Astrocyte (in vitro differentiated cells and primary cell): ENCODE results near the gene TMEM138.

Experiments used
- EZH2 ChIP-seq: IDR thresholded peaks from 2 replicates; pipeline ENCODE4 v1.6.1; 2012; ENCODE audit warnings: mild to moderate bottlenecking, low read length, inconsistent platforms; ENCODE audit not compliant: insufficient read depth
- TF ChIP-seq, protein P1 (sequence below): IDR thresholded peaks from 2 replicates; pipeline ENCODE4 v1.5.1; 2011; ENCODE audit warnings: low read depth, mild to moderate bottlenecking, inconsistent platforms, low read length, moderate library complexity; ENCODE audit not compliant: insufficient read depth

DNA sequence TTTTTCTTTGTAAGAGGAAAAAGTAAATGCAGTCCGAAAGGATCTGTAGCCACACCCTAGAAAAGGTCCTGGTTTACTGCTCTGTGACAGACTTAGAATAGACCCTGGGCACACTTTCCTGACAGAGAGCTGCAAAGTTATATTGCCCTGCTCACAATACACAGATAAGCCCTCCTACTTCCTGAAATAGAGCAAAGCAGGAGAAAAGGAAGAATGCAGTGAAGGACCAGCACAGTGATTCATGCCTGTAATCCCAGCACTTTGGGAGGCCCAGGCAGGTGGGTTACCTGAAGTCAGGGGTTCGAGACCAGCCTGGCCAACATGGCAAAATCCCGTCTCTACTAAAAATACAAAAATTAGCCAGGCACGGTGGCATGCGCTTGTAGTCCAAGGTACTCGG is 2.7 kb upstream of the TMEM138 start:
- TF ChIP-seq, protein P1, sequence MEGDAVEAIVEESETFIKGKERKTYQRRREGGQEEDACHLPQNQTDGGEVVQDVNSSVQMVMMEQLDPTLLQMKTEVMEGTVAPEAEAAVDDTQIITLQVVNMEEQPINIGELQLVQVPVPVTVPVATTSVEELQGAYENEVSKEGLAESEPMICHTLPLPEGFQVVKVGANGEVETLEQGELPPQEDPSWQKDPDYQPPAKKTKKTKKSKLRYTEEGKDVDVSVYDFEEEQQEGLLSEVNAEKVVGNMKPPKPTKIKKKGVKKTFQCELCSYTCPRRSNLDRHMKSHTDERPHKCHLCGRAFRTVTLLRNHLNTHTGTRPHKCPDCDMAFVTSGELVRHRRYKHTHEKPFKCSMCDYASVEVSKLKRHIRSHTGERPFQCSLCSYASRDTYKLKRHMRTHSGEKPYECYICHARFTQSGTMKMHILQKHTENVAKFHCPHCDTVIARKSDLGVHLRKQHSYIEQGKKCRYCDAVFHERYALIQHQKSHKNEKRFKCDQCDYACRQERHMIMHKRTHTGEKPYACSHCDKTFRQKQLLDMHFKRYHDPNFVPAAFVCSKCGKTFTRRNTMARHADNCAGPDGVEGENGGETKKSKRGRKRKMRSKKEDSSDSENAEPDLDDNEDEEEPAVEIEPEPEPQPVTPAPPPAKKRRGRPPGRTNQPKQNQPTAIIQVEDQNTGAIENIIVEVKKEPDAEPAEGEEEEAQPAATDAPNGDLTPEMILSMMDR, result no peak
- no peak for TF ChIP-seq EZH2
